Measurements from ENCODE around the gene HOXA3.

HOXA3 gene

GRCh38 chr7:27124902-27125689 lies 27.3 kb downstream of the HOXA3 start:
- DNase-seq = no peak

GRCh38 chr7:27124096-27124901 lies 28.1 kb downstream of the HOXA3 start:
- no peak for DNase-seq

DNA sequence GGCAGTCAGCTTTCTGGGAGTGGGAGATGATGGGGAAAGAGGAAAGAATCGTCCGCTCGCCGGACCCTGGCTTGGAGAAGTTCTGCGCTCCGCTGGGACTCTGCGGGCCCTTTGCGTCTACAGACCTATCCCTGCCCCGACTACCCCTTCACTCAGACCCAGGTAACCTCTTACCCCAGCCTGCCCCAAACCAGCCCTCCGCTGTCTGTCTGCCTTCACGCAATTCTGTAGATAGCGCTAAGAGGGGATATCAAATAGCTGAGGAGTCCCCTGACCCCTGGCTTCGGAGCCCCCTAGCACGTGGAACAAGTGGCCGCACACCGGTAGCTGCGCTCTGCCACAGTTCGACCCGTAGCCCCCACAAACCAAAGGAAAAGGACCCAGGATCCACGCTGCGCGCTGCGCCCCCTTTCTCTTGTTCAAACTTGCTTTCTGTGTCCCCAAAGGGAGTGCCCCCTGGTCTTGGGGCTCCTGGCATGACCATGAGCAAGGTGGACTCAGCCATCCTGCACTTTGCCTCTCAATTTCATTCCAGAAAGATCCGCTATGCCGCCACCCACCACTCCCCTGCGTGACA lies 28.8 kb downstream of the HOXA3 start:
- DNase-seq = no peak

DNA sequence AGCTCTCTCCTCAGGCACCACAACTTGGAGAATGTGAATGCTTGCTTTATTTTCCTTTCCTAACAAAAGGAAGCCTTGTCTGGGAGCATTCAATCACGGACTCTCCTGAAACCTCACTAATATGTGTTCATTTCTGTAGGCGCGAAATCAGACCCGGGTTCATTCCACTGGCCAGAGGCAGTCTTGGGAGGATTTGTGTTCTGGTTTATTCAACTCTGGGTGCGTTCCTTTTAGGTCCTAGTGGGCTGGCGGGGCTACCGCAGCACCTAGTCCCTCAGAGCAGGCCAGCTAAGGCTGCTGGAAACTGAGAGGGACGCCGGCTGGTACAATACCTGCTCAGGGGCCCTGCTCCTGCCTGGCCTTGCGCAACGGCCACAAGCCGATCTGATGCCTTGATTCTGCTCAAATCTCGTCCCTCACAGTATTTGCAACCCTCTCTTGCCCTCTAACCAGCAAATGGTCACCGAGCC lies 29.3 kb downstream of the HOXA3 start:
- DNase-seq = no peak

DNA sequence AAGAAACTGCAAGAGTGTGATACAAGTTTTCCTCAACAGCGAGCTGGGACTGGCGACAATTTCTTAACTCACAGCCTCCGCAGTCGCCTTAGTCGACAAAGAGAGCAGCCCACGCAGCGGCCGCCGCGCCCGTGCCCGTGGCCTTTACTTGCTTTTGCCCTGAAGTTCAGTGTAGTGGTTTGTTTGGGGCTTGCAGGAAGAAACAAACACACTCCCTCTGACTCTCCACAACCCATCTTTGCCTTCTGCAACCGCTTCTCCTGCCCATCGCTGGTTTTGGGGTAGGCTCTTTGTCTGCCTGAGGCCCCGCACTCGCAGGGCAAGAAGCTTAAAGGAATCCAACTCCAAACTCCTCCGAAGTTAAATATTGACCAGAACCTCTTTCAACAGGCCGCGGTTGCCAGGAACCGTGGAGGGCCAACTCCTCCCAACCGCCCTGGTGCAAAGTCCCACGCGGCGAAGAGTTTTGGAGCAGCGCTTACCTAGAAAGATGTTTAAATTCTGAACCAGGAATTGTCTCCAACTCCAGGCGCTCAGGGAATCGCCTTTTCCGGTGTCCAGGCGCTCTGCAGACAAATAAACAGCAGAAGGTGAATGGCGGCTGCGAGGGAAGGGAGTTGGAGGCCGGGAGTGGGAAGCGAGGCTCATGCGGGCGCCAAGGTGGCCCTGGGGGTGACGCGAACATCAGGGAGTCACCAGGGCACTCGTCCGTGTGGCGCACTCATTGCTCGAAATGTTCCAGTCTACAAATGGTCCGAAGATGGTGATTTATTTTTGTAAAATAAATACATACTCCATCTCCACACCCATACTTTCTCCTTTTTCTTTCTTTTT lies 30.1 kb downstream of the HOXA3 start:
- no peak for DNase-seq

- DNase-seq = no peak
Measured at GRCh38 chr7:27121684-27122076, 30.7 kb downstream of the HOXA3 start.

- no peak for DNase-seq
Measured at GRCh38 chr7:27119412-27119911, 32.9 kb downstream of the HOXA3 start.

GRCh38 chr7:27118580-27118979 lies 33.8 kb downstream of the HOXA3 start:
- DNase-seq = no peak

GRCh38 chr7:27117887-27118491 lies 34.4 kb downstream of the HOXA3 start:
- no peak for DNase-seq

GRCh38 chr7:27116962-27117886 lies 35.2 kb downstream of the HOXA3 start:
- DNase-seq = no peak

DNA sequence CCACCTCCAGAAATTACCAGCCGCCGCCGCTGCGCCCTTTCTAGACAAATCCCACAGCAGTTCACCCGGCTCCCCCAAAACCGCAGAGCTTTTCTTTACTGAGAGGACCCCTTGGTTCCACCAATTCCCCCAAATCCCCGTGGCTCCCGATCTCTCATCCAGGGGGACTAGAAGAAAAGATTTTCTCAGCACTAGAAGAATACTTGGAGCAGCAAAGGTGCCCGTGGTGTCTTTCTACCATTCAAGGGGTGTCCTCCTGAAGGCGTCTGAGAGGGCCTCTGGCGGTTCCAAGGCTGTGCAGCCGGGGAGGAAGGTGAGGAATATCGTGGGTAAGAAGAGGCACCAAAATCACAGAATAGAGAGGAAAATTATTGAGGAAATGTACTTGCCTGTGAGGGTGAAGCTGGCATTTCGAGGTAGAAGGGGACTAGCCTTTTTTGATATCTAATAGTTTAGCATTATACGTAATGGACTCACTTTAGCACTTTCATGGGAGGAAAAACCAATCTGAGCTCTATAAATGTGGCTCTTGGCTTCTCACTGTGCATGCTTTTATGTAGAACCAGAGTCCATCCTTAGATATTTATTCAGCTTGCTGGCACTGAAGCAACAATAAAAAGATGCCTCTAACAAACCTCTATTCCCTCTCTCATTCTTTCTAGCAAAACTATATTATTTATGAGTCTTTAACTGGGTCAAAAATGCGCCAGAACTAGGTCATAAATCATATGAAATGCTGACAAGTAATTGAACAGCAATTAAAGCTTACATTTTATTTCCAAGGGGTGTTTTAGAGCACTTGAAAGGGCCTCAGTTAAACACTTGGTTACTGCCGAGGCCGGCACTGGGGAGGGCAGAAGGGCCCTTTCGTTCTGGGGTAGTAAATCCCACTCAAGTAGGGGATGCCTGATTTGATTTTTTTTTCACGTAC lies 36.1 kb downstream of the HOXA3 start:
- peak; percentile 65 for DNase-seq

GRCh38 chr7:27115221-27116026 lies 37.0 kb downstream of the HOXA3 start:
- DNase-seq = no peak

GRCh38 chr7:27114881-27115220 lies 37.5 kb downstream of the HOXA3 start:
- no peak for DNase-seq

DNA sequence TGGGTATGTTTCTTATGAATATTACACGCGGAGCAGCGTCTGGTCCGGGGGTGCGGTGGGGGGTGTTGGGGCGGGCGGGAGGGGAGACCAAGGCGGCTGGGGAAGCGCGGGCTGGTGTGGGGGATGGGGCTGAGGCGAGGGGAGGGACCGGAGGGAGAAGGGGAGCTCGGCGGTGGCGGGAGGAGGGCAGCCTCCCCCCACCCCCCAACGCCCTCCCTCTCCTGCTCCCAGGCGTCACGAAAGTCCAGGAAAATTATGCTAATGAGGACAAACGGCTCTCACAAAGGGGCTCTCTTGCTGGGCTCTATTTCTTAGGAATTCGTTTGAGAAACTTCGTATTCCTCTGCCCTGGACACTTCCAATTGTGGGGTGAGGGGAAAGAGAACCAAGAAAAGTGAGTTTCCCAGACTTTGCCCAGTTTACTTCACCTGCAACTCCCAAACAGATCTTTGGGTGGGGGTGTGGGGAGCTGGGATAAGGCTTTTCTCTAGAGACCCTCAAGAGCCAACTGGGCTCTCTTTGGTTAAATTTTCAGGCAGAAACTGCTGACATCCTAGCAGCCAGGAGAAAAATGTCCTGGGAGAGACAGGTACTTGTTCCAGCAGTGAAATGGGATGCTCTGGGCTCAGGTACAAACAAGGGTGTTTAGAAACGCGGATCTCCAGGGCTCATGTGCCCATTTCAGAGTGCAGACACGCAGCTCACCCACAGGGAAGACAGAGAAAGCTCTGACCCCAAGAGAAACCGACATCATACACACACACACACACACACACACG lies 38.2 kb downstream of the HOXA3 start:
- no peak for DNase-seq

GRCh38 chr7:27112955-27113949 lies 39.1 kb downstream of the HOXA3 start:
- DNase-seq = no peak

DNA sequence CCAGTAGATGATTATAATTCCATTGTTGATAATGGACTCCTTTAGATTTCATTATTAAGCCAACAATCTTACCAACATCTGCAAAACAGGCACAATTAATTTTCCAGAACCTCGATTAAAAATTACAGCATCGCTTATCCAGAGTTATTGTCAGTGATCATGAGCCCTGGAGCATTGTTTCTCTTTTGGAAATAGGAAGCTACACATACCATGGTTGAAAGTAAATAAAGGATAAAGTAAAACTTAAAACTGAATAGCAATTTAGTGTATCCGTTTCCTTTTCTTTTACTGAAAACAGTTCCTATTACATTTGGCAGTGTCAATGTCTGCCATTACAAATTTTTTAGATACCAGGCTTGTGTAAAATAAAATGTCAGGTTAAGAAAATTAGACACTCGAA lies 40.0 kb downstream of the HOXA3 start:
- no peak for DNase-seq

DNA sequence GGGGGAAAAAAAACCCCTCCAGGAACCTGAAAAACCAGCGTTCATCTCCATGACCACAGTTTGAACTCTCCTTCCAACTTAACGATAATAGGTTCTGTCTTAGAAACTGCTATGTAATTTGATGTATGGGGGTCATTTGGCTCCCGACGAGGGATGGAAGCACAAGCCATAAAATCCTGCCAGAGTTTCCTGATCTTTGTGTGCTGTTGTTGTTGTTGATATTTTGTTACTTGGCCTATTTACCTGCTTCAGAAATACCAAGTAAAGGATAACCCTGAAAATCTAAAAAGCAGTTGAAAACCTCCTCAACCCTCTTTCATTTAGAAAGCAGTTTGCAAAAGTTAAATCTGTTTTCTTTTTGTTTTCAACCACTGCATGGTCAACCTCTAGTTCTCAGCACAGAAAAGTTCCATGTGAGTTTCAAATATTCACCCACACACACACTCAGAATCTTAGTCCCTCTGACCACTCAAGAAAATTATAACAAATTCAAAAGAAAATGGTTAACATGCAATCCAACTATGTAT lies 40.6 kb downstream of the HOXA3 start:
- no peak for DNase-seq

Data from DMS79 treated with DMSO at 0.1 percent for 48 hours (cell line).